Body of pancreas (tissue), 4 donors: Measurements from ENCODE around the gene REM2. TPM values are rescaled to one million over a fixed set of nuclear protein-coding genes. Genes with fewer than 3 reads are reported as not detected.
"Not testable (repeated sequence)": the region's sequence is repeated elsewhere in the genome, so short reads cannot be mapped to it uniquely, and the experiment has no call there.

Source experiments
- ATAC-seq: fragments of 150-250 bp; one replicate; pipeline ENCODE4 v1.9.1; 2016
- DNase-seq, 4 donors: peaks; one replicate each; pipeline ENCODE4 v3.0.0-alpha.2; 2019
- H3K27ac ChIP-seq, 4 donors: fragments of 200-600 bp; sonication (generic); 1 replicate in 3 of 4; 2 replicates in 1 of 4; pipeline versions ENCODE4 v1.5.1 to v1.6.1; 2016 to 2019; ENCODE audit warnings: mild to moderate bottlenecking in 1 of 4, mixed read lengths in 1 of 4, moderate library complexity in 1 of 4
- H3K27me3 ChIP-seq, 2 donors: fragments of 200-600 bp; sonication (generic); one replicate each; pipeline ENCODE4 v1.6.0; 2016; ENCODE audit warnings: mild to moderate bottlenecking in 1 of 2
- H3K36me3 ChIP-seq, 2 donors: fragments of 200-600 bp; sonication (generic); replicated peaks in 1 of 2; 2 replicates each; pipeline ENCODE4 v1.5.1; 2016; ENCODE audit warnings: low read depth in 2 of 2; ENCODE audit not compliant: insufficient read depth in 1 of 2
- H3K4me1 ChIP-seq: fragments of 200-600 bp; sonication (generic); one replicate; pipeline ENCODE4 v1.6.0; 2016
- H3K4me3 ChIP-seq, 2 donors: fragments of 200-600 bp; sonication (generic); 1 replicate in 1 of 2; 2 replicates in 1 of 2; pipeline ENCODE4 v1.5.1; 2016 to 2019
- H3K9me3 ChIP-seq, 3 donors: fragments of 200-600 bp; sonication (generic); 1 replicate in 2 of 3; 2 replicates in 1 of 3; pipeline ENCODE4 v1.5.1; 2016
- CTCF ChIP-seq, 7 experiments: fragments of 450-650 bp in 4 of 7; fragments of 200-600 bp in 3 of 7; sonication (generic) in 3 of 7; IDR thresholded peaks; one replicate each; pipeline ENCODE4 v1.5.1; 2016 to 2019; ENCODE audit warnings: antibody characterized with exemption in 7 of 7
- POLR2A ChIP-seq, 3 donors: fragments of 450-650 bp; IDR thresholded peaks; one replicate each; pipeline ENCODE4 v1.6.1; 2016; ENCODE audit warnings: antibody characterized with exemption in 3 of 3, mild to moderate bottlenecking in 2 of 3
- WGBS, 2 donors: methylation state at CpG; one replicate each; pipeline ENCODE4 v1.1.5; 2017; 5-methylcytosine and 5-hydroxymethylcytosine counted together
- intact Hi-C: fragments of 100-400 bp; cut with DNase I; formaldehyde crosslinking; loops from one replicate; pipeline ENCODE4 v1.15.1; 2023
- total RNA-seq, 2 donors: library from RNA; depleted of rRNA; stranded (reverse); fragments of >200 nt; gene quantifications; one replicate each; pipeline ENCODE4 v1.1.0, GENCODE V29; 2016

REM2 gene
- total RNA-seq, 2 donors from 2014 or later = not detected

GRCh38 chr14:22852599-22852939 lies 30.5 kb upstream of the REM2 start:
- Histone ChIP-seq H3K27me3 (no peaks in the 10 kb centered on the region), H3K4me1 (peaks cover 28% of the 10 kb centered on the region), H3K9me3 (no peaks in the 10 kb centered on the region), H3K4me3 (no peak overlapping the region), H3K36me3 (no peaks in the 10 kb centered on the region), H3K27ac (peak overlapping the region in 3 of 4 donors; percentile 78 to 84 (median 82))
- WGBS, 2 donors = 28 to 30% methylated on average over 2 of the region's 2 CpGs
- ATAC-seq (no peak), DNase-seq (no peak)
- TF ChIP-seq CTCF (IDR thresholded peaks at IDR 0.05) = no peak
- no peak for TF ChIP-seq POLR2A (IDR thresholded peaks at IDR 0.05)
- intact Hi-C loops = loop anchor here (10.0 kb wide), 1 partner anchor 298 kb away; no protein-coding TSS in a partner anchor

- no peaks in the 10 kb centered on the region for H3K9me3 ChIP-seq
- H3K27ac ChIP-seq = peak overlapping the region; percentile 53 to 84 (median 80)
- 0 to 7% methylated on average over 11 to 20 of the region's 20 CpGs for WGBS, 2 donors
- peaks cover 28% of the 10 kb centered on the region for H3K4me1 ChIP-seq
- no peaks in the 10 kb centered on the region for H3K36me3 ChIP-seq
- TF ChIP-seq CTCF (IDR thresholded peaks at IDR 0.05) = peak; percentile 76 to 99 (median 93)
- TF ChIP-seq POLR2A (IDR thresholded peaks at IDR 0.05) = peak in 2 of 3 donors; percentile 28 to 47
- ATAC-seq (peak; percentile 81), DNase-seq (peak; percentile 86 to 93 (median 90))
- no peaks in the 10 kb centered on the region for H3K27me3 ChIP-seq
- H3K4me3 ChIP-seq = no peak overlapping the region
- intact Hi-C loops = loop anchor here (10.0 kb wide), 1 partner anchor 298 kb away; no protein-coding TSS in a partner anchor
Measured at GRCh38 chr14:22852940-22853767, 29.9 kb upstream of the REM2 start.

GRCh38 chr14:22854296-22854695 lies 28.7 kb upstream of the REM2 start:
- not testable (repeated sequence) for H3K36me3 ChIP-seq, ATAC-seq, H3K27me3 ChIP-seq, DNase-seq, H3K4me3 ChIP-seq, H3K27ac ChIP-seq, H3K9me3 ChIP-seq
- intact Hi-C loops = loop anchor here (10.0 kb wide), 1 partner anchor 299 kb away; no protein-coding TSS in a partner anchor
- 94 to 96% methylated on average over 10 to 11 of the region's 11 CpGs for WGBS, 2 donors
- peaks cover 28% of the 10 kb centered on the region for H3K4me1 ChIP-seq

GRCh38 chr14:22854963-22855724 lies 27.9 kb upstream of the REM2 start:
- no peak for TF ChIP-seq CTCF (IDR thresholded peaks at IDR 0.05)
- no peak for TF ChIP-seq POLR2A (IDR thresholded peaks at IDR 0.05)
- H3K4me3 ChIP-seq = no peak overlapping the region
- H3K27ac ChIP-seq = no peak overlapping the region
- ATAC-seq (no peak), DNase-seq (no peak)
- no peaks in the 10 kb centered on the region for H3K9me3 ChIP-seq
- intact Hi-C loops = loop anchor here (5.0 to 10.0 kb wide), 2 partner anchors 33 to 300 kb away; no protein-coding TSS in a partner anchor
- peaks cover 25% of the 10 kb centered on the region for H3K4me1 ChIP-seq
- H3K27me3 ChIP-seq = no peaks in the 10 kb centered on the region
- H3K36me3 ChIP-seq = no peaks in the 10 kb centered on the region
- WGBS, 2 donors = 80 to 84% methylated on average over 8 of the region's 8 CpGs

- H3K27me3 ChIP-seq = no peaks in the 10 kb centered on the region
- H3K4me3 ChIP-seq = no peak overlapping the region
- no peaks in the 10 kb centered on the region for H3K9me3 ChIP-seq
- ATAC-seq (no peak), DNase-seq (no peak)
- 88 to 89% methylated on average over 5 of the region's 5 CpGs for WGBS, 2 donors
- H3K4me1 ChIP-seq = peaks cover 14% of the 10 kb centered on the region
- TF ChIP-seq POLR2A (IDR thresholded peaks at IDR 0.05) (no peak), CTCF (IDR thresholded peaks at IDR 0.05) (no peak)
- no peaks in the 10 kb centered on the region for H3K36me3 ChIP-seq
- no peak overlapping the region for H3K27ac ChIP-seq
- intact Hi-C loops = loop anchor here (5.0 to 10.0 kb wide), 2 partner anchors 34 to 302 kb away; no protein-coding TSS in a partner anchor
Measured at GRCh38 chr14:22856428-22856827, 26.6 kb upstream of the REM2 start.

- H3K36me3 ChIP-seq, H3K27me3 ChIP-seq, intact Hi-C loops, H3K9me3 ChIP-seq, H3K4me3 ChIP-seq, ATAC-seq, H3K4me1 ChIP-seq, H3K27ac ChIP-seq, DNase-seq: not testable (repeated sequence)
- 62 to 76% methylated on average over 3 of the region's 3 CpGs for WGBS, 2 donors
Measured at GRCh38 chr14:22860377-22860776, 22.6 kb upstream of the REM2 start.
